Measurements from ENCODE around the gene DENND5A. TPM values are rescaled to one million over a fixed set of nuclear protein-coding genes. Genes with fewer than 3 reads are reported as not detected.

DENND5A gene
- total and polyA plus RNA-seq, 10 of the 15 experiments (the other 5 are each of a cell fraction or from before 2014, with no cell fraction given), result 15.6 to 157 (median 85.1) TPM

DNA sequence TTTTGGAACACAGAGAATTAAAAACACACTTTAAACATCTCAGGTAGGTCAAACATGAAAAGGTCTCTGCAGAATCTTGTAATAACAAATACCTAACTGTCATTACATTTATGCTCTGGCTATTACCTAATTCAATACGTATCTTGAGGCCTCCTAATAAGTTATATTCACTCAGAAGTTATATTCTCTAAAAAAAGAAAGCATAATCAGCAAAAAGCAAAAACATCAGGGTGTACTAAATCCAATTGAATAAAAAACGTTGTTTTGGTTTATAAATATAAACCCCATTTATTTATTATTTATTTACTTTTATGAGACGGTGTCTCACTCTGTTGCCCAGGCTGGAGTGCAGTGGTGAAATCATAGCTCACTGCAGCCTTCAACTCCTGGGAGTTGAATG, 39.0 kb upstream of the DENND5A start:
- Histone ChIP-seq H3K36me3 (ENCODE audit: control insufficient read depth in 2 of 2, insufficient read depth in 2 of 2, low read length in 1 of 2) (no peaks in the 10 kb centered on the region), H3K4me1 (ENCODE audit: control insufficient read depth, insufficient read depth, low read length) (no peaks in the 10 kb centered on the region; the same call in 1 of the 2 replicates)

More for the DNA sequence above, 39.0 kb upstream of the DENND5A start:
- 67% methylated on average over 3 of the region's 3 CpGs for WGBS (ENCODE audit: insufficient coverage, insufficient replicate concordance, low lambda C conversion rate, missing lambda C conversion rate)
- FAIRE-seq (no peak), DNase-seq (ENCODE audit: low read depth, low spot score) (no peak), ATAC-seq (no peak)
- H3K9me3 ChIP-seq (replicated peaks; ENCODE audit: control insufficient read depth, insufficient read depth, low read length), result no peaks in the 10 kb centered on the region
- no peak overlapping the region for H3K4me2 ChIP-seq (ENCODE audit: control insufficient read depth, insufficient read depth)
- no peak overlapping the region for H3K9ac ChIP-seq (ENCODE audit: control insufficient read depth, insufficient read depth, low read length)
- no TSS peak for BruUV-seq (replicated peaks)
- POLR2A ChIA-PET, result no interaction called here
- no peaks in the 10 kb centered on the region for H3K27me3 ChIP-seq (replicated peaks in 1 of 2; ENCODE audit: control insufficient read depth in 2 of 2, insufficient read depth in 2 of 2, low read length in 1 of 2)
- H2AFZ ChIP-seq (ENCODE audit: control insufficient read depth, low read depth, low read length), result no peak overlapping the region
- CTCF ChIA-PET, result interaction anchor here (0.7 kb wide), 1 partner anchor 63 kb away, joined by 3 read pairs; no protein-coding TSS in a partner anchor
- intact Hi-C loops (cut with micrococcal nuclease; ENCODE audit: unreplicated experiment) (no loop called here), in situ Hi-C loops (cut with MboI) (no loop called here)
- H3K27ac ChIP-seq (ENCODE audit: control insufficient read depth, insufficient read depth), result no peak overlapping the region
- no peaks in the 10 kb centered on the region for H4K20me1 ChIP-seq (ENCODE audit: control insufficient read depth, insufficient read depth)
- TF ChIP-seq EZH2 (IDR thresholded peaks at IDR 0.05; ENCODE audit: borderline replicate concordance, control insufficient read depth, low read depth, low read length) (no peak), YBX1 (IDR thresholded peaks at IDR 0.05) (no peak), IRF5 (IDR thresholded peaks at IDR 0.05; ENCODE audit: borderline replicate concordance) (no peak), NFXL1 (IDR thresholded peaks at IDR 0.05; ENCODE audit: borderline replicate concordance) (no peak), CTCF (IDR thresholded peaks at IDR 0.05 in 2 of 3, conservative IDR thresholded peaks at IDR 0.05 in 1 of 3; ENCODE audit: control insufficient read depth in 2 of 3, extremely low read depth in 1 of 3, insufficient read depth in 1 of 3, low read depth in 3 of 3, low read length in 3 of 3) (no peak), CHD4 (IDR thresholded peaks at IDR 0.05) (no peak), TARDBP (IDR thresholded peaks at IDR 0.05; ENCODE audit: borderline replicate concordance) (no peak), CHD1 (IDR thresholded peaks at IDR 0.05; ENCODE audit: low read depth, low read length) (no peak), SMC3 (IDR thresholded peaks at IDR 0.05; ENCODE audit: borderline replicate concordance, low read length) (no peak), RELA (IDR thresholded peaks at IDR 0.05; ENCODE audit: borderline replicate concordance, partially characterized antibody) (no peak), SPI1 (IDR thresholded peaks at IDR 0.05; ENCODE audit: borderline replicate concordance, insufficient read depth, low read depth, low read length) (no peak), ATF7 (IDR thresholded peaks at IDR 0.05; ENCODE audit: low read depth) (no peak)
- TF ChIP-seq, protein P1, sequence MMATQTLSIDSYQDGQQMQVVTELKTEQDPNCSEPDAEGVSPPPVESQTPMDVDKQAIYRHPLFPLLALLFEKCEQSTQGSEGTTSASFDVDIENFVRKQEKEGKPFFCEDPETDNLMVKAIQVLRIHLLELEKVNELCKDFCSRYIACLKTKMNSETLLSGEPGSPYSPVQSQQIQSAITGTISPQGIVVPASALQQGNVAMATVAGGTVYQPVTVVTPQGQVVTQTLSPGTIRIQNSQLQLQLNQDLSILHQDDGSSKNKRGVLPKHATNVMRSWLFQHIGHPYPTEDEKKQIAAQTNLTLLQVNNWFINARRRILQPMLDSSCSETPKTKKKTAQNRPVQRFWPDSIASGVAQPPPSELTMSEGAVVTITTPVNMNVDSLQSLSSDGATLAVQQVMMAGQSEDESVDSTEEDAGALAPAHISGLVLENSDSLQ (IDR thresholded peaks at IDR 0.05), result no peak
- H3K79me2 ChIP-seq (ENCODE audit: control insufficient read depth, insufficient read depth, low read length), result peaks cover 4% of the 10 kb centered on the region
- RAD21 ChIA-PET (ENCODE audit: unreplicated experiment), result no interaction called here
- SMC1A ChIA-PET (ENCODE audit: uncharacterized antibody, unreplicated experiment), result interaction anchor here (0.6 to 0.7 kb wide), 2 partner anchors 51 to 57 kb away, joined by 3 to 4 read pairs; no protein-coding TSS in a partner anchor
- H3K4me3 ChIP-seq, result no peak overlapping the region
